Skeletal muscle satellite cell (primary cell): ENCODE measurements around the gene PKM.

ENCODE experiments used
- H3K27me3 ChIP-seq: 2 replicates; pipeline ENCODE4 v1.7.0; 2013; ENCODE audit warnings: low read length; ENCODE audit not compliant: control insufficient read depth, insufficient read depth
- H3K36me3 ChIP-seq: 2 replicates; pipeline ENCODE4 v1.7.0; 2013; ENCODE audit warnings: mild to moderate bottlenecking, control low read depth, low read length; ENCODE audit not compliant: insufficient read depth
- H3K4me1 ChIP-seq: 2 replicates; pipeline ENCODE4 v1.7.0; 2013; ENCODE audit warnings: low read length; ENCODE audit not compliant: control insufficient read depth, insufficient read depth
- H3K4me2 ChIP-seq: 2 replicates; pipeline ENCODE4 v1.7.0; 2013; ENCODE audit warnings: mild to moderate bottlenecking, low read length
- H3K4me3 ChIP-seq: 2 replicates; pipeline ENCODE4 v1.7.0; 2013; ENCODE audit warnings: low read length
- H3K9ac ChIP-seq: 2 replicates; pipeline ENCODE4 v1.7.0; 2013; ENCODE audit warnings: mild to moderate bottlenecking, low read depth, low read length, moderate library complexity
- H3K9me3 ChIP-seq: replicated peaks from 2 replicates; pipeline ENCODE4 v1.7.0; 2013; ENCODE audit warnings: mild to moderate bottlenecking, control low read depth, low read length

PKM gene

GRCh38 chr15:72252663-72253299 lies 21.8 kb upstream of the PKM start:
- Histone ChIP-seq H3K4me1 (no peaks in the 10 kb centered on the region), H3K9ac (no peak overlapping the region), H3K36me3 (peaks cover 83% of the 10 kb centered on the region), H3K9me3 (no peaks in the 10 kb centered on the region), H3K4me2 (no peak overlapping the region), H3K4me3 (no peak overlapping the region), H3K27me3 (no peaks in the 10 kb centered on the region)

GRCh38 chr15:72249142-72249810 lies 18.3 kb upstream of the PKM start:
- H3K36me3 ChIP-seq: peaks cover 66% of the 10 kb centered on the region

GRCh38 chr15:72248514-72248913 lies 17.5 kb upstream of the PKM start:
- H3K4me1 ChIP-seq: no peaks in the 10 kb centered on the region
- peaks cover 61% of the 10 kb centered on the region for H3K36me3 ChIP-seq
- H3K9ac ChIP-seq: no peak overlapping the region
- no peak overlapping the region for H3K4me2 ChIP-seq
- H3K9me3 ChIP-seq: no peaks in the 10 kb centered on the region
- no peaks in the 10 kb centered on the region for H3K27me3 ChIP-seq
- H3K4me3 ChIP-seq: no peak overlapping the region

More at GRCh38 chr15:72249142-72249810, 18.3 kb upstream of the PKM start:
- Histone ChIP-seq H3K4me1 (no peaks in the 10 kb centered on the region), H3K4me3 (no peak overlapping the region), H3K9me3 (no peaks in the 10 kb centered on the region), H3K27me3 (no peaks in the 10 kb centered on the region), H3K9ac (no peak overlapping the region), H3K4me2 (no peak overlapping the region)

- Histone ChIP-seq H3K27me3 (no peaks in the 10 kb centered on the region), H3K4me3 (no peak overlapping the region), H3K4me2 (no peak overlapping the region), H3K9ac (no peak overlapping the region), H3K36me3 (peaks cover 46% of the 10 kb centered on the region), H3K4me1 (peaks cover 5% of the 10 kb centered on the region), H3K9me3 (no peaks in the 10 kb centered on the region)
Measured at GRCh38 chr15:72242775-72243370, 11.9 kb upstream of the PKM start.

GRCh38 chr15:72239652-72240051 lies 8.7 kb upstream of the PKM start:
- Histone ChIP-seq H3K36me3 (peaks cover 39% of the 10 kb centered on the region), H3K27me3 (no peaks in the 10 kb centered on the region), H3K4me1 (peaks cover 22% of the 10 kb centered on the region), H3K9ac (no peak overlapping the region), H3K4me3 (no peak overlapping the region), H3K4me2 (no peak overlapping the region), H3K9me3 (no peaks in the 10 kb centered on the region)

DNA sequence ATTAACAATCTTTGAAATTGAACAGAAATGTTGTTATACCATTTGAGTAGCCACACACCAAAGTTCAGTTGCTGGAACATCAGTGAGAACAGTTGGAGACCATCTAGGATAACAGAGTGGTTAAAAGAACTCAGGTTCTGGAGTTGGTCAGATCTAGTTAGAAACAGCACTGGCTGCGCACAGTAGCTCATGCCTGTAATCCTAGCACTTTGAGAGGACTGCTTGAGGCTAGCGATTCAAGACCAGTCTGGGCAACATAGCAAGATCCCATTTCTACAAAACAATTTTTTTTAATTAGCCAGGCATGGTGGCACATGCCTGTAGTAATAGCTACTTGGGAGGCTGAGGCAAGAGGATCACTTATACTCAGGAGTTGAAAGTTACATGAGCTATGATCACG lies 7.6 kb upstream of the PKM start:
- no peak overlapping the region for H3K9ac ChIP-seq
- H3K27me3 ChIP-seq: no peaks in the 10 kb centered on the region
- H3K9me3 ChIP-seq: no peaks in the 10 kb centered on the region
- no peak overlapping the region for H3K4me2 ChIP-seq
- H3K36me3 ChIP-seq: peaks cover 34% of the 10 kb centered on the region
- H3K4me1 ChIP-seq: peaks cover 22% of the 10 kb centered on the region
- no peak overlapping the region for H3K4me3 ChIP-seq

DNA sequence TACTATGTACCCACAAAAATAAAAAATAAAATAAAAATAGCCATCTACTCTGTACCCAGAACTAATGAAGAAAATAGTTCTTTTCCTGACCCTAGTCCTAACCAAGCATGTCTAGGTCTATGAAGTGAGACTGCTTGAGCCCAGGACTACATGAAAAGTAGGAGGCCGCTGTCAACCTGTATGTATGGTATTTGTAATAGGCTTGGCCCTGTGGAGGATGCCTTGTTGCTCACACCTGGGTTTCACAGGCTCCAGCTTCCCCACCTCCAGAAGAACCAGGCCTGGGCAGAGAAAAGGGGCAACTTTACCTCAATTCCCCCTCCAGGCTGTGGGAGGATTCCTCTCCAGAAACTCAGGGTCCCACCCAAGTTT lies 6.8 kb upstream of the PKM start:
- no peaks in the 10 kb centered on the region for H3K9me3 ChIP-seq
- peaks cover 24% of the 10 kb centered on the region for H3K4me1 ChIP-seq
- H3K4me2 ChIP-seq: peak overlapping the region; percentile 87
- no peaks in the 10 kb centered on the region for H3K27me3 ChIP-seq
- H3K9ac ChIP-seq: peak overlapping the region; percentile 62
- H3K36me3 ChIP-seq: peaks cover 28% of the 10 kb centered on the region
- no peak overlapping the region for H3K4me3 ChIP-seq

DNA sequence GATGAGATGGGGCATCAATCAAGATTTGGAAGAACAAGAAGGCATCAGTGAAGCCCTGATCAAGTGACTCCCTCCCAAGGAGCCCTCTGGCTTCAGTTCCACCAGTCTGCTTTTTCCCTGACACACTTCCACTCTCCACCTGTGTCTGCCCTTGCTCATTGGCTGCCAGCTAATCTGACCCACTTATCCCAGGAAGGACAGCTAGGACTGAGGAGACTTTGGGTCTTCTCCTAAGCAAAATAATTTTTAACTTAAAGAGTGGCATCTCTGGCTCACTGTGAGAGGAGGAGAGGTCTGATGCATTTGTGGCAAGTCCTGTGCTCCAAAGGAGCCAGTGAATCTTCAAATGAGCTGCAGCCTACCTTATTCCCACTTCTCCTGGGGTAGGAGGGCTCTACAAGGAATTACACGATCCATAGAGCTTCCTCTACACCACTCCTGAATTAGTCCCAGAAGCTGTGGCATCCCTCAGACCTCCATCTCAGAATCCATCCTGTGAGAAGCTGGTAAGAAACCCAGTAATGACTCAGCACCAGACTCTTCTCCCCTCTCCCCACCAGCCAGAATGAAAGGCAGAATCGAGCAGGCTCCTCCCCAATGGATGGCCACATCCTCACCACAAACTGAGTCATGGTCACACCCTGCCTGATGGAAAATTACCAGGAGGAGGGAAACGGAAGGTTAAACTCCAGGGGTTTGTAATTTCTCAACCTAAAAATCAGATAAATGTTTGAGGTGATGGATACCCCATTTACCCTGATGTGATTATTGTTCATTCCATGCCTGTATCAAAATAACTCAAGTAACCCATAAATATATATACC lies 6.3 kb upstream of the PKM start:
- peak overlapping the region; percentile 87 for H3K4me2 ChIP-seq
- no peaks in the 10 kb centered on the region for H3K27me3 ChIP-seq
- peaks cover 22% of the 10 kb centered on the region for H3K36me3 ChIP-seq
- H3K4me3 ChIP-seq: peak overlapping the region; percentile 66
- H3K9ac ChIP-seq: peak overlapping the region; percentile 85
- H3K4me1 ChIP-seq: peaks cover 30% of the 10 kb centered on the region
- no peaks in the 10 kb centered on the region for H3K9me3 ChIP-seq

- H3K9ac ChIP-seq: peak overlapping the region; percentile 85
- H3K4me2 ChIP-seq: peak overlapping the region; percentile 87
- H3K27me3 ChIP-seq: no peaks in the 10 kb centered on the region
- peak overlapping the region; percentile 66 for H3K4me3 ChIP-seq
- H3K9me3 ChIP-seq: no peaks in the 10 kb centered on the region
- peaks cover 15% of the 10 kb centered on the region for H3K36me3 ChIP-seq
- peaks cover 35% of the 10 kb centered on the region for H3K4me1 ChIP-seq
Measured at GRCh38 chr15:72236381-72237003, 5.5 kb upstream of the PKM start.

DNA sequence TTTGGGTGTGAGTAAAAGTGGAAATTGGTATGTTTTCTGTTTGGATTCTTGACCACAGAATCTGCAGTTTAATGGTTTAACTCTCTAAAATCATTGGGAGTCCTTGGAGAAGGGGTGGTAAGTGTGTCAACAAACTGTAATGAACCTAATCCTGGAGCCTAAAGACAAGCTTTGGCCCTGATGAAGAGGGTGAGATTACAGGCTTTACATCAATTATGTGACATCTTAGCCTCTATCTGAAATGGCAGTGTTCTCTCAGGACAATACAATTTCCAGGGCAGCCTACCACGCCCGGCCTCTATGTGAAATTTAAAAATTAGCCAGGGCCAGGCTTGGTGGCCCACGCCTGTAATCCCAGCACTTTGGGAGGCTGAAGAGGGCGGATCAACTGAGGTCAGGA lies 4.3 kb upstream of the PKM start:
- H3K36me3 ChIP-seq: peaks cover 4% of the 10 kb centered on the region
- no peaks in the 10 kb centered on the region for H3K9me3 ChIP-seq
- peaks cover 35% of the 10 kb centered on the region for H3K4me1 ChIP-seq
- H3K4me2 ChIP-seq: no peak overlapping the region
- H3K27me3 ChIP-seq: no peaks in the 10 kb centered on the region
- H3K9ac ChIP-seq: no peak overlapping the region
- H3K4me3 ChIP-seq: no peak overlapping the region

DNA sequence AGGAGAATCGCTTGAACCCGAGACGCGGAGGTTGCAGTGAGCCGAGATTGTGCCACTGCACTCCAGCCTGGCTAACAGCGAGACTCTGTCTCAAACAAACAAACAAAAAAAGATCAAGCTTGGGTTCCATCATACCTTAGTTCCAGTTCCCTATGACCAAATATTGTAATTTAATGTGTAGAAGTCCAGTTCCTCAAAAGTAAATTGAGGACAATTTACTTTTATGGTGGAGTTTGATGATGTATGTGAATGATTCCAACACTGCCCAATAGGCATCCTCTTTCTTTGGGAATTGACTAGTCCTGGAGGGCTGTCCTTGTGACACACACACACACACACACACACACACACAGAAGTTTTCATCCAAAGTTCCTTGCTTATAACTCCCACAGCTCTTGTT lies 2.8 kb upstream of the PKM start:
- no peak overlapping the region for H3K4me2 ChIP-seq
- H3K4me3 ChIP-seq: no peak overlapping the region
- H3K4me1 ChIP-seq: peaks cover 37% of the 10 kb centered on the region
- no peaks in the 10 kb centered on the region for H3K9me3 ChIP-seq
- no peaks in the 10 kb centered on the region for H3K27me3 ChIP-seq
- peaks cover 9% of the 10 kb centered on the region for H3K36me3 ChIP-seq
- H3K9ac ChIP-seq: no peak overlapping the region
